ENCODE results near the gene TMEM238.
A peak's percentile ranks its signal among the peaks of the same experiment; 100 is the strongest.

Gene TMEM238

DNA sequence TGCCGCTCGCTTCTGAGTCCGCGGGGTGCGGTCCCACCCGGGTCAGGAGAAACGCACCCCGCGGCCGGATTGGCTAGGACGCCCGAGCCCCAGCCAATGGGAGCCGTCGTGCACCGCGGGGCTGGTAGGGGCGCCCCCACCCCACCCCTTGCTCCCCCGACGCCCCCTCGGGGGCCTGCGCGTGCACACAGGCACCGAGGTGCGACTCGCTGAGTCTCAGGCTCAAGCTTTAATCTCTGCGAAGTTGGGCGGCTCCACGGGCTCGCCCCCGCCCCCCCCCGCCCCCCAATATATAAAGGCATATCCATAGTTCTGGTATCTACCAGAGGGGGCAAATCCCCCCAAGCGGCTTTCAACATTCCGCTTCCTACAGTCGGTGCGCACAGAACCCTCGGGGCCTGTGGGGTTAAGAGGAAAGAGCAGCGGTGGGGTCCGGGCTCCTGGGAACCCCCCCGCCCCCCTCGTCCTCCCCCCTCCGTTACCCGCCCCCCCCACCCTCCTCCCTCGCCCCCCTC, 29.3 kb downstream of the TMEM238 start, which contains the start of gene COX6B2:
TSS of gene COX6B2 (minus strand) at position 22 of the 515 bp plus-strand sequence. CDS start 198 bp downstream, outside the sequence.
- DNase-seq: no peak

DNA sequence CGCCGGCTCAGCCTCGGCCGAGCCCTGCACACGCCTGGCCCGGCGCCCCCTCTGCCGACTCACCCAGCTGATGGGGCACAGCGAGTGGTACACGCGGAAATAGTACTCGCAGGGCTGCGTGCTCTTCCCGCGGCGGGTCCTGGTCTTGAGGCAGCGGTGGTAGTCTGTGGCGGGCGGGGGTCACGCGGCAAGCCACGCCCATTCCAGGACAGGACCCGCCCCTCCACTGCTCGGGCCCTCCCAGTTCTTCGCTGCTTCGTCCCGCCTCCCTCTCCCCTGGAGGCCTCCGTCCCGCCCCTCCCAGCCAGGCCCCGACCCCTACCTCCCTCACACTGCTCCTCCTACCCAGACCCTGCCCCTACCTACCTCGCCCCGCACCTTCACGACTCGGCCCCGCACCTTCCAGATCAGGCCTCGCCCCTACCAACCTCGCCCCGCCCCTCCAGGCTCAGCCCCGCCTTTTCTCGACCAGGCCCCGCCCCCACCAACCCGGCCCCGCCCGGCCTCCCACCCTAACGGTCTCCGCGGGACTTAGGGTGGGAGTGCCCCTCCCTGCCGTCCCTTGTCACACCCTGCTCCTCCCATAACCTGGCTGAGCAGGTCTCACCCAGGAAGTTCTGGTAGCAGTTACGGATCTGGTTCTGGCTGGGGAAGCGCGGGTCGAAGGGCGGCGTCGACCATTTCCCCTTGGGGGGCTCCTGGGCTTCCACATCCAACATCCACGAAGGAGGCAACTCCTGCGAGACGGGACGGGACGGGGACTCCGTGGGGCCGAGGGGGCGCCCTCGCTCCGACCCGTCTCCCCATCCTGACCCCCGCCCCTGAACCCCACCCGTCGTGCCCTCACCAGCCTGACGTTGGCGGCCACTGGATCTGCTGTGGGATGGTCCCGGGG, 30.0 kb downstream of the TMEM238 start:
- DNase-seq: peak; percentile 77

DNA sequence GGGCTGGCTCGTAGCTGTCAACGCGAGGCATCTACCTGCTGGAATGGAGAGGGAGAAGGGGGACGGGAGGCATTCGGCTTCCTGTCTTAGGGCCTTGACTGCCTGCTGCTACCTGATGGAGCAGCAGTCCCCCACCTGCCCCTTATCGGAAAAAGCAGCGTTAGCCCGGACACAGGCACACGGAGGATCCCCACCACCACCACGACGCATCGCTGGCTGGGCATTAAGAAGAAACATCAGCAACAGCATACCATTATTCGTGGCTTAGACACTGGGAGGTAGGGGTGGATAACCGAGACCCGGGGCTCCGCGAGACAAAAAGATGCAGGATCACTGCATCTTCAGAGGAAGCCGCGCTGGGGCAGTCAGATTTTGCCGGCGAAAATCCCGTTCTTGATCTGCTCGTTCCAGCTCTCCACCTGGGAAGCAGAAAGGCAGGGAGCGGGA, 30.7 kb downstream of the TMEM238 start:
- no peak for DNase-seq

DNA sequence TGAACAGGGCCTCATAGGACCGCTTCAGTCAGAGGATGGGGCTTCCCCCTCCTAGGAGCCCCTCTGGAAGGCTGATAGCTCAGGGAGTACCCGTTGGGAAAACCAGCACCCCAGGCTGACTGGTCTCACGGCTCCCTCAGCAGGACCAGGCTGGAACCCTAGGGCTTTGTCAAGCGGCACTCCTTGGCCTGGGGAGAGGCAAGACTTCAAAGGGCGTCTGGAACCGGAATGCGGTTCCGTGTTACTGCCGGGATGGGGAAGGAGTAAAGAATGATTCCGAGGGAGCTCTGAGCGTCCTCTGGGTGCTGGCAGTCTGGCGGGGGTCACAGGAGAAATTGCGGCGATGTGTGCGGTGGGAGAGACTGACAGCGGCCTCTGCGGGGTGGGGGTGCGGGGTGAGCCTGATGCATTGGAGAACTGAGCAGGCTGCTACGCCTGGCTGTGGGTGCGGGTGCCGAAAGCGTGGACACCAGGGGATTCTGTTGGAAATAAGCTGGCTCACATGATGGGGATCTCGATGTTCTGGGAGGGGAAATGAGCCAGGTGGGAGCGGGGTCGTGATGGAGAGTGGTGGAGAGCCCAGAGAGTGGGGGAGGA, 31.4 kb downstream of the TMEM238 start:
- DNase-seq: no peak

DNA sequence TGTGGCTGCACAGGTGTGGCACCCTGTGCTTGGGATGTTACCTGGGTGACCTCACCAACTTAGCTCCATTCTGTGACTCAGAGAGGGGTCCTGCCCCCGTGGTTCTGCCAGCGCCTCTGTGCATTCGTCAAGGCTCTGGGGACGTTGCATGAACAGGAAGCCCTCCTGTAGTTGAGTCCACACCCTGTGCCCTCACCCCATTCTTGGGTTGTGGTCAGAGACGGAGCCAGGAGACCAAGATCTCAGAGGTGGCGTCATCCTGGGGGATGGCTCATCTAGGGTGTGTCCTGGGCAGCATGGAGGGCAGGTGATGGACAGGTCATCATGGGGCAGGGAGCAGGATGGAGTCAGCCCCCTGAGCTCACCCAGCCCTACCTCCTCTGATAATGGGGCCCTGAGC, 32.1 kb downstream of the TMEM238 start:
- no peak for DNase-seq

DNA sequence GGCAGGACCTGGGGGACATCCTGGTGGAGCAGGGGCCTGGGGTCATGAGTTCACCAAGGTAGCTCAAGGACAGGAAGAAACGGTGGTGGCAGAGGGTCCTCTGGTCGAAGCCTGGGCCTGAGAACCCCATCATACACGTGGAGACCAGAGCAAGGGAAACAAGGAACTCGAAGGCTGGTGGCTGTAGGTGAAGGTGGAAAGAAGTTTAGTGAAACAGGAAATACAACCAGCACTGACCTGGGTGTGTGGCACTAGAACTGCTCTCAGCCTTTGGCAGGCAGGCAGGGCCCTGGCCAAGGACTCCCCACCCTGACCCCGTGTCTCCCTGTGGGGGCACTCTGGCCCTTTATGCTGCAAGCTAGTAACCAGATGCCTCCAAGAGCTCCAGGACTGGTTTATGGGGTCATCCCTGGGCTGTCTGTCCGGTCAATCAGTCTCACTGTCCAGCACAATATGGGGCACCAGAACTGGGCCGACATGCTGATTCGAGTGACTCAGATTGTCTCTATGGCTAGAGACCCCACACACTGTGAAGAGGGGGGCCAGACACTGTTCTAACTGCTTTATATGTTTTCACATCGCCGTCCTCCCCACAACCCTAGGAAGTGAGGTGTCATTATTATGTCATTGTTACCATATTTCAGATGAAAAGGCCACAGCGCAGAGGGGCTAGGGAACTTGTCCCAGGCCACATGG, 33.3 kb downstream of the TMEM238 start:
- no peak for DNase-seq

DNA sequence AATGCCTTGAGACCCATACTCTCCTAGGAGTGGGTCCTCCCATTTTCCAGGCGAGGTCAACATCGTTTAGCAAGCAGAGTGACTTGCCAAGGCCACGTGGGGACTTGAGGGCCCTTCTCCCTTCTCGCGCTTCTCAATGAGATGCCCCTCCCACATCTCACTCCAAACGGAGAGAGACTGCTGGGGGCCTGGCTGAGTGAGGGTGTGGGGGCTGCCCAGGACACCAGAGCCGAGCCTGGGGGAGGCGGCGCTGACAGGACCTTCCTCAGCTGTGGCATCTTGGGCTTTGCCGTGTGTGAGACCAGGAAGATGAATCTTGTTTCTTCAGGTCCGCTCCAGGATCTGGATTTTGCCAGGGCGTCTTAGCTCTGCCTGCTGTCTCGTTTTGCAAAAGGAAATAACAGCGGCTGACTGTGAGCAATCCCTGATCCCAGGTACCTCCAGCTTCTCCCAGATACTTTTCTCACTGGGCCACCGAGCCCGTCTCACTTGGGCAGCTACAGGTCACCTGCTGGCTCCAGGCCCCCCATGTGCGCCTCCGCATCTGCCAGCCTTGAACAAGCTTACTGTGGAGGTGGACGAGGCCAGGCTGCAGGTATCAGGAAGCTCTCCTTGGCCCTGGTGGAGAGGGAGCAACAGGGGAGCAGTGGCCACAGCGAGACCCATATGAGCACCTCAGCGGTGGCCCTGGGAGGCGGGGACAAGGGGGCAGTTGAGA, 35.6 kb downstream of the TMEM238 start:
- no peak for DNase-seq

DNA sequence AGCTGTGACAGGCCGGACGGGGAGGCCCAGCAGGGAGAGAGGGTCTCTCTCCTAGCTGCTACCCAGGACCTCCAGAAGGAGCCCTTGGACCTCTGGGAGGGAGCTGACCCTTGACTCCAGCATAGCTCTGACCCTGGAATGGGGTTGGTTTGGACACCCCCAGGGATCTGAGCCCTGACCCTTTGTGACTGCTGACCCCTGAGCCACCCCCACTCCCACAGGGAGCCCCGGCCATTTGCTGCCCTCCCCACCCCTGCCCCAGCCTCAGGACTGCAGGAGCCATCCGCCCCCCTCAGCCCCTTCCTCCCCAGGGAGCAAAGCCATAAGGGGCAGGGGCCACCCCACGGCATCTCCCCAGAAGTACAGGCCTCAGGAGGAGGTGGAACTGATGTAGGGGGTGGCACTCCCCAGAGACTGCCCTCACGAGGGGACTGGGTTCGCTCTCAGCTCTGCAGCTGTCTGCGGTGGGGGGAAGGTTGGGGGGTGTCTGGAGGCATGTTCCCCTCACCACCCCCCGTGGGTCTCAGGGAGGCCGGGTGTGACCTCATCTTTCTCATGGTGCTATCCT, 36.6 kb downstream of the TMEM238 start:
- no peak for DNase-seq

DNA sequence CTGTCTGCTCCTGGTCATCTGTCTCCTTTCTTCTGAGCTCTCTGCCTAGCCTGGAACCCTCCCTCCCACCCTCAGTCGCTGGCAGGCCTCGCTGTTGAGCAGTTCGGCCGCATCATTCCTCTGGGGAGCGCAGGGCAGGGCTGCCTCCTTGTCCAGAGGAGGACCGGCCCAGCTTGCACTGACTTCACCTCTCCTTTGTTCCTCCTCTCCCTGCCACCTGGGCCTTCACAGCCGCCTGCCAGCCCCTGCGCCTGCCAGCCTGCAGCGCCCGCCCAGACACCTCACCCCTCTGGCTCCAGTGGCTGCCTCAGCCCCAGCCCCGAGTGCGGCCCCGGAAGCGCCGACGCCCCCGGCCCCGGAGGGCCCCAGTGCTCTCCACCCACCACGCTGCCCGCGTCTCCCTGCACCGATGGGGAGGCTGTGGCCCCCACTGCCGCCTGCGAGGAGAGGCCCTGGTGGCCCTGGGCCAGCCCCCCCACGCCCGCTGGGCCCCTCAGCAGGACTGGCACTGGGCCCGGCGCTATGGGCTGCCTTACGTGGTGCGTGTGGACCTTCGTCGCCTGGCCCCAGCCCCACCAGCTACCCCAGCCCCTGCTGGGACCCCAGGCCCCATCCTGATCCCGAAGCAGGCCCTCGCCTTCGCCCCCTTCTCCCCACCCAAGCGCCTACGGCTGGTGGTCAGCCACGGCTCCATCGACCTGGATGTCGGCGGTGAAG, 37.2 kb downstream of the TMEM238 start:
- DNase-seq: no peak

DNA sequence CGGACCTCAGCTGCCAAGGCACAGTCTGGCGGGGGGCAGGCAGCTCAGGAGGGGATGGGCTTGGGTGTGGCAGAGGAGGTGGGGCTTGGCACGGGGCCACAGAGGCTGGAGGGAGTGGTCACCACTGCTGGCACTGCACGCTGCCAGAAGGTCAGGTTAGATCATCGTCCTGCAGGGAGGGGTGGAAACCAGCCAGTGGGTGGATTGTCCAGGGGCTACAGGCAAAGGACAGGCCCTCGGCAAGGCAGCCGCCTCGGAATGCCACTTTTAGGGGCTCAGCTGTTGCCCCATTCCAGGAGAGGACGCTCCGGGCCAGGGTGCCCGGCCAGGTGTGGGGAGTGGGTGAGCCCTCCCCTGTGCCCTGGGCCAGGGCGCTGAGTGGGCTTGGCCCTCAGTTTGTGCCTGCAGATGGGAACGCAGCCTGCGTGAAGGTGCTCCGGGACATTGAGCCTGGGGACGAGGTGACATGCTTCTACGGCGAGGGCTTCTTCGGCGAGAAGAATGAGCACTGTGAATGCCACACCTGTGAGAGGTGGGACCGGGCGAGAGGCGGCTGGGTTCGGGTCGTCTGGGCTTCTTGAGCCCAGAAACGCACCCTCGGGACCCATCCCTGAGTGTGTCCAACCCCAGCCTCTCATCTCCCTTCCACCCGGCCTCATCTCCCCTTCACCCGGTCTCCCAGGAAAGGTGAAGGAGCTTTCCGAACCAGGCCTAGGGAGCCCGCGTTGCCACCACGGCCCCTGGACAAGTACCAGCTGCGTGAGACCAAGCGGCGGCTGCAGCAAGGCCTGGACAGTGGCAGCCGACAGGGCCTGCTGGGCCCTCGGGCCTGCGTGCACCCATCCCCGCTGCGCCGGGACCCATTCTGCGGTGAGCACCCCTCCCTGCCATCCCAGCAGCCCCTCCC, 38.0 kb downstream of the TMEM238 start:
- no peak for DNase-seq

DNA sequence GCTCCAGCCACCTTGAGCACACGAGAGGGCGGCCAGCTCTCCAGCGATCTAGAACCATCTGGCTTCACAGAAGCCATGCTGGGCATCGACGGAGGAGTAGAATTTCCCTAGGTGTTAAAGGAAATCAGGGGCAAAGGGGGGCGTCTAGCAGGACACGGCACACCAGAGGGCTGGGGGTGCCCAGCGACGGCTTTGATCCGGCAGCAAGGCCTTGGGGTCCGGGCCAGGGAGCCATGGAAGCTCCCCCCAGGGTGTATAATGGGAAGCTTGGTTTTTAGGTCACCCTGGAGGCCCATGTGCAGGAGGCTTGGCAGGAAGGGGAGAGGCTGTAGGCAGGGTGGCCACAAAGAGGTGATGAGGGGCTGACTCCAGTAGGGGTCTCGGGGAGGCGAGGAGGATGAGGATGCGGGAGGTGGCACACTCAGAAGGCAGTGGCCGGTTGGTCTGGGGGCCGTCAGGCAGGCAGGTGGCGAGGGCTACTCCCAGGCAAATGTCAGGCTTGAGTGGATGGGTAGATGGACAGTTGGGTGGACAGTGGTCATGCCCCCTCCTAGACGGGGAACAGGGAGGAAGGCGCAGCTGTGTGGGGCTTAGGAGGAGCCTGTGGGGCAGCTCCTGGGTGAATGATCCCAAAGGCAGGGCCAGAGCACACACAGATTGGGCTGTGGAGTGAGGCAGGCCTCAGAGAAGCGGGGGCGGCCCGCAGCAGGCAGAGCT, 38.8 kb downstream of the TMEM238 start:
- no peak for DNase-seq

DNA sequence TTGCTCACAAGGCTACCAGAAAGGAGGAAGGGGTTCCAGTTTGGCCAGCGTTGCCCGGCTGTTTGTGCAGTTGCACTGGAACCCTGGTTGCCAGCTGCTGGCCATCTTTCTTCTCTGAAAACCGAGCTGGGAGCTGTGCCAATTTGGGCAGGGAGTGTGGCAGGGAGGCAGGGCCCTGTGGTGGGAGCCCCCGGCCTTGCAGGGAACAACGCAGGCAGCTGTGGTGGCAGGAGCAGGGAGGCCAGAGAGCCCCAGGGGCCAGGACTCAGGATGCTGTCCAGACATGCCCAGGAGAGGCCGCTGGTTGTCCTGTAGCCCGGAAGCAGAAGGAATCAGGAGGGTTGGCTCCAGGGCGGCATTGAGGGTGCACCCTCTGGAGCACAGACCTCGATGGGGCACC, 39.6 kb downstream of the TMEM238 start:
- DNase-seq: no peak

DNA sequence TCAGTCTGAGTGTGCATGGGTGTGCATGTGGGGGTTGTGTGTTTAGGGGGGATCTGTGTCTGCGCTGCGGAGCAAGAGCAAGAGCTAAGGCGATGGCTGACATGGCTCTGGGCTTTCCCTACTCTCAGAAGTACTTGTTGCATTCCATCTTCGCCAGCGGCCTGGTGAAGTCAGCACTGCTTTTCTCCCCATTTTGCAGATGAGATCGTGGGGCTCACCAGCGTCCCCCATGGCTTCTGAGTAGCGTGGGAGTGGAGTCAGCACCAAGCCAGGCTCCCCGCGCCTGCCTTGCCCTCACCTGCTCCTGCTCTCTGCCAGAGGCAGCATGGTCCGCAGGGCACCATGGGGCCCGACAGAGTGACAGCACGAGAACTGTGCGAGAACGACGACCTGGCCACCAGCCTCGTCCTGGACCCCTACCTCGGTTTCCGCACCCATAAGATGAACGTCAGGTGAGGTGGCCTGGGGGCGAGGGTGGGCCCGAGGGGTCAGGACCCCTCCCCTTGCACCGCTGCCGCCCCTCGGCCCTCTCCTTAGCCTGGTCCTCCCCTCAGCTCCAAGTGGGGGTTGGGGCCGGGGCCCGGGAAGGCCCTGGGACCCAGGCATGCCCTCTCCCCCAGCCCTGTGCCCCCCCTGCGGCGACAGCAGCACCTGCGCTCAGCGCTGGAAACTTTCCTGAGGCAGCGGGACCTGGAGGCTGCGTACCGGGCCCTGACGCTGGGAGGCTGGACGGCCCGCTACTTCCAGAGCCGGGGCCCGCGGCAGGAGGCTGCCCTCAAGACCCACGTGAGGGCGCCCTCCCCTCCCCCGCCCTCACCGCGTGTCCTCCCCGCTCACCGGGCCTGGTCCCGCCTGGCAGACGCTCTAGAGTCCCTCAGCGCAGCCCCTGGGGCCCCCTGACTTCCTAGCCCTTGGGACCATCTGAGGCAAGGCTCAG, 42.2 kb downstream of the TMEM238 start:
- no peak for DNase-seq

DNA sequence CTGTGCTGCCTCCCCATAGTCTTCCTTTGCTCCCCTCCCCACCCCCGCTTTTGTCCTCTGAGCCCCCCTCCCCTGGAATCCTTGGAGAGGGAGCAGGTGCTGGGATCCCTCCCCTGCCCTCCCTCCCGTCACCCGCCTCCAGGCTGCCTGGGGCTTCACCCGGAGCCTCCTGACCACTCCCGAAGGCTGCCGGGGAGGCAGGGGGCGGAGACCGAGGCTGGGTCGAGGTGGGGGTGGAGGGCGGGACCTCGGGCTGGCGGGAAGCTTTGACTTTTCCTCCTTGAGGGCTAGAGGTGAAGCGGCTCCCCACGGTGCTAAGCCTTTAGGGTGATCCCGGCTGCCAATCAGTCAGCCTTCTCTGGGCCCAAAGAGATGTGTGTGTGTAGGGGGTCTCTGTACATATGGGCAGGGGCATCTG, 42.9 kb downstream of the TMEM238 start:
- peak; percentile 63 for DNase-seq

DNA sequence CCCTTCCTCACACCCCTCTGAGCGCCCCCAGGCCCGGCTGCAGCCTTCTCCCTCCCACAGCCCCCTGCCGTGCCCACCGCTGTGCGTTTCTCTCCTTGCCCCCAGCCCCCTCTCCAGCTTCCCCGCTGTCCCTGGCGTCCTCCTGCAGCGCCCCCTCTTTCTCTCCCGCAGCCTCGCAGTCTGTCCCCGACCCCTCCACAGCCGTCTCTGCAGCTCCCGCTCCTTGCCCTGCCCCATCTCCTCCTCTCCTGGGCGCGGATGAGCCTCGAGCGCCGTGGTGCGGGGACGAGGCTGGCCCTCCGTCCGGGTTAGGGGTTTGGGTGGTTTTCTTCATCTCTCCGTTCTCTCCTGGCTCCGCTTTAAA, 43.3 kb downstream of the TMEM238 start:
- peak; percentile 39 for DNase-seq

DNA sequence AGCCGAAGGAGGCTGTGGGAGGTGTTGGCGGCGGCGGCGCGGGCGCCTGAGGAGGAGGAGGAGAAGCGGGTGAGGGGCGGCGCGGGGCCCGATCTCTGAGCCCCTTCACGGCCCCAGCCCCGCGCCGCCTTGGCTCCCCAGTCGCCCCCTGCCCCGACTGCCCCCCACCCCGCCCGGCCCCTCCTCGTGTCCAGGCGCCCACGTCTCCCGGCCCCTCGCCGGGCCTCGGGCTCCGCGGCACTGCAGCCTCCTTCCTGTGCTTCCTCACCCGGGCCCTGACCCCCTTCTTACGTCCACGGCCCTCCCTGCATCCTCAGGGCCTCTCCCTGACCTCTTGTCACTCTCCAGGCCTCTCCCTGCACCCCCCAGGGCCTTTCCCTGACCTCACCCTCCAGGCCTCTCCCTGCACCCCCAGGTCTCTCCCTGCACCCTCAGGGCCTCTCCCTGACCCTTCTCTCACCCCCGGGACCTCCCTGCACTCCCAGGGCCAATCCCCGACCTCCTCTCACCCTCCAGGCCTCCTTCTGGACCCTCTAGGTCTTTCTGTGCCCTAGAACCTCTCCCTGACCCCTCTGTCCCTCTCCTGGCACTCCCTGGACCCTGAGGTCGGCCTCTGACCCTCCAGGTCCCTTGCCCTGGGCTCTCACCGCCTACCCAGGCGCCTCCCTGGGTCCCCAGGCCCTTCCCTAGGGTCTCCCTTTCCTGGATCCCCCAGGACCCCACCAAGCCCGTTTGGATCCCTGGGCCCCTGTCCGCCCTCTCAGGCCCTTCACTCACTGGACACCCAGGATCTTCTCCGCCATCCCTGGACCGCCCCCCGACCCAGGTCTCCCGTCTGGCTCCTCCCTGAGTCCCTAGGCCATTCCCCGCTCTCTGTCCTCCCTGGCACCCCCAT, 44.0 kb downstream of the TMEM238 start:
- peak; percentile 45 for DNase-seq

DNA sequence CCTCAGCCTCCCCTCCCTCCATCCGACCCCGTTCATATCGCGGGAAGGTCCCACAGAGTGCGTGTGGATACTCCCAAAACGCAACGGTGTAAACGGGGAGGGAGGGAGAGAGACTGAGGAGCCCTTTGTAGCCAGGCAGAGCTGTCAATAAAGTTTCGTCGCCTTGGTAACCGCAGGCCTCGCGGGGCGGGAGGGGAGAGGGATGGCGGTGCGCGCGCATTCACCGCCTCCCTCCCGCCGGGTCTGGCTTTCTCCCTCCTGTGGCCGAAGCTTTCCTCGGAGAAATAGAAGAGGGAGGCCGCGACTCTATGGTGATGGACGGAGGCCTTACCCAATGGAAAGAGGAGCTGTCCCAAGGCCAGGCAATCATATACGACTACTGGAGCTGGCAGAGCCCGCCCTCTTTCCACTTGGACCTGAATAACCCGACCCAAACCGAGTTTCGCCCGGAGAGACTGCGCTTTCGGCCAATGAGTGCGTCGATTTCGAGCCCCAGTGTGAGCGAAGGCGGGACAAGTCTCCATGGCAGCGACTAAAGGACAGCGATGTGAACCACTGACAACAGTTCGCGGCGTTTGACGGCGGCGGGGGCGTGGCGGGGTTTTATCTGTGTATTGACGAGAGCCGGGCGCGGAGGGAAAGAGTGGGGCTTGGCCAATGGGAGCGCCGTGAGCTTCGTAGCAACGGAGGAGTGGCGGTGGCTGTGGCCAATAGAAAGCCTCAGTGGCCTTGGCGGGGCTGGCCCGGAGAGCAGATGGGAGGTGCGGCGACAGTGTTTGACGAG, 44.8 kb downstream of the TMEM238 start, which contains the start of gene KMT5C:
TSS of gene KMT5C (plus strand) at position 772 of the 784 bp plus-strand sequence. CDS start 2,061 bp downstream, outside the sequence.
- peak; percentile 100 for DNase-seq

Data from CD4-positive, alpha-beta T cell treated with Interleukin-17A for 1 hour (primary cell).